Activated naive CD4-positive, alpha-beta T cell treated with anti-CD3 and anti-CD28 coated beads, Interleukin-2, amount 10 ng/mL, durations not matched to agents 7 days and 5 days (primary cell): ENCODE data around the gene IGHMBP2.

ENCODE experiments used
- CTCF ChIA-PET: fragments of 350-600 bp; sonication (Branson Sonifier 250); formaldehyde crosslinking; loops from one replicate; lab custom pipeline; 2021; ENCODE audit warnings: antibody characterized with exemption; lab: Charles Lee
- DNase-seq: peaks from one replicate; pipeline ENCODE4 v3.0.0-alpha.2; 2020
- H3K27ac Mint-ChIP-seq: one replicate; pipeline ENCODE4 v1.8.0; 2021; ENCODE audit warnings: mild to moderate bottlenecking, moderate library complexity, mixed read lengths
- H3K27me3 Mint-ChIP-seq: one replicate; pipeline ENCODE4 v1.8.0; 2021; ENCODE audit warnings: mild to moderate bottlenecking, mixed read lengths
- H3K36me3 Mint-ChIP-seq: one replicate; pipeline ENCODE4 v1.8.0; 2021; ENCODE audit warnings: mixed read lengths
- H3K4me1 Mint-ChIP-seq: one replicate; pipeline ENCODE4 v1.8.0; 2021; ENCODE audit warnings: mixed read lengths
- H3K4me3 Mint-ChIP-seq: one replicate; pipeline ENCODE4 v1.8.0; 2021; ENCODE audit warnings: mild to moderate bottlenecking, moderate library complexity, mixed read lengths
- H3K9me3 Mint-ChIP-seq: one replicate; pipeline ENCODE4 v1.8.0; 2021; ENCODE audit warnings: mixed read lengths

Gene IGHMBP2

GRCh38 chr11:68978931-68979594 lies 75.4 kb downstream of the IGHMBP2 start:
- H3K27ac Mint-ChIP-seq: no peak overlapping the region
- H3K9me3 Mint-ChIP-seq: no peaks in the 10 kb centered on the region
- CTCF ChIA-PET: no interaction called here
- peaks cover 2% of the 10 kb centered on the region for H3K4me1 Mint-ChIP-seq
- H3K27me3 Mint-ChIP-seq: peaks cover 34% of the 10 kb centered on the region
- H3K36me3 Mint-ChIP-seq: peaks cover 1% of the 10 kb centered on the region
- DNase-seq: no peak
- no peak overlapping the region for H3K4me3 Mint-ChIP-seq

- CTCF ChIA-PET: no interaction called here
- H3K4me3 Mint-ChIP-seq: no peak overlapping the region
- no peak overlapping the region for H3K27ac Mint-ChIP-seq
- H3K4me1 Mint-ChIP-seq: no peaks in the 10 kb centered on the region
- no peaks in the 10 kb centered on the region for H3K9me3 Mint-ChIP-seq
- DNase-seq: no peak
- H3K36me3 Mint-ChIP-seq: no peaks in the 10 kb centered on the region
- H3K27me3 Mint-ChIP-seq: peaks cover 37% of the 10 kb centered on the region
Observed at GRCh38 chr11:68979931-68980775, 76.5 kb downstream of the IGHMBP2 start.

GRCh38 chr11:68980776-68981065 lies 77.0 kb downstream of the IGHMBP2 start, which contains the start of gene MRGPRD:
MRGPRD (minus strand) TSS chr11:68980986; CDS start chr11:68980986, 0 bp downstream.
- H3K27ac Mint-ChIP-seq: no peak within 1 kb of the TSS
- CTCF ChIA-PET: no interaction called here
- H3K9me3 Mint-ChIP-seq: no peaks in the 10 kb centered on the region

GRCh38 chr11:68982134-68982533 lies 78.4 kb downstream of the IGHMBP2 start:
- no peaks in the 10 kb centered on the region for H3K36me3 Mint-ChIP-seq
- CTCF ChIA-PET: no interaction called here
- H3K4me3 Mint-ChIP-seq: no peak overlapping the region
- no peaks in the 10 kb centered on the region for H3K9me3 Mint-ChIP-seq
- peaks cover 47% of the 10 kb centered on the region for H3K27me3 Mint-ChIP-seq
- DNase-seq: no peak
- no peak overlapping the region for H3K27ac Mint-ChIP-seq
- no peaks in the 10 kb centered on the region for H3K4me1 Mint-ChIP-seq

More at GRCh38 chr11:68980776-68981065, 77.0 kb downstream of the IGHMBP2 start, which contains the start of gene MRGPRD:
- peaks cover 41% of the 10 kb centered on the region for H3K27me3 Mint-ChIP-seq
- H3K4me3 Mint-ChIP-seq: no peak within 1 kb of the TSS
- DNase-seq: no peak
- no peaks in the 10 kb centered on the region for H3K4me1 Mint-ChIP-seq
- no peaks in the 10 kb centered on the region for H3K36me3 Mint-ChIP-seq

- no peak for DNase-seq
- CTCF ChIA-PET: no interaction called here
- no peak overlapping the region for H3K27ac Mint-ChIP-seq
- H3K36me3 Mint-ChIP-seq: no peaks in the 10 kb centered on the region
- H3K9me3 Mint-ChIP-seq: no peaks in the 10 kb centered on the region
- H3K4me3 Mint-ChIP-seq: no peak overlapping the region
- H3K27me3 Mint-ChIP-seq: peaks cover 36% of the 10 kb centered on the region
- H3K4me1 Mint-ChIP-seq: no peaks in the 10 kb centered on the region
Observed at GRCh38 chr11:68983801-68984200, 80.1 kb downstream of the IGHMBP2 start.

GRCh38 chr11:68987211-68987610 lies 83.5 kb downstream of the IGHMBP2 start:
- Mint-ChIP-seq H3K36me3 (no peaks in the 10 kb centered on the region), H3K9me3 (no peaks in the 10 kb centered on the region), H3K27me3 (peaks cover 33% of the 10 kb centered on the region), H3K4me1 (no peaks in the 10 kb centered on the region), H3K4me3 (no peak overlapping the region), H3K27ac (no peak overlapping the region)
- CTCF ChIA-PET: no interaction called here
- no peak for DNase-seq

GRCh38 chr11:68988491-68988890 lies 84.8 kb downstream of the IGHMBP2 start:
- no peak for DNase-seq
- Mint-ChIP-seq H3K9me3 (no peaks in the 10 kb centered on the region), H3K36me3 (no peaks in the 10 kb centered on the region)

More at GRCh38 chr11:68988491-68988890, 84.8 kb downstream of the IGHMBP2 start:
- H3K27ac Mint-ChIP-seq: no peak overlapping the region
- no peaks in the 10 kb centered on the region for H3K4me1 Mint-ChIP-seq
- no peak overlapping the region for H3K4me3 Mint-ChIP-seq
- peaks cover 35% of the 10 kb centered on the region for H3K27me3 Mint-ChIP-seq
- CTCF ChIA-PET: no interaction called here
